Stimulated activated CD4-positive, alpha-beta T cell treated with anti-CD3 and anti-CD28 coated beads, Interleukin-1b, Interleukin-23, amount 100 ng/mL, for 24 hours (primary cell): Measurements from ENCODE around the gene SPECC1.
"Not testable (repeated sequence)": the region's sequence is repeated elsewhere in the genome, so short reads cannot be mapped to it uniquely, and the experiment has no call there.

Experiments
- DNase-seq, 4 experiments: peaks; one replicate each; pipeline ENCODE4 v3.0.0-alpha.2; 2020; ENCODE audit warnings: low read depth in 4 of 4, low spot score in 1 of 4

Gene SPECC1

GRCh38 chr17:20158580-20158979 is 149.4 kb downstream of the SPECC1 start:
- no peak for DNase-seq

- DNase-seq: no peak
Observed at GRCh38 chr17:20159406-20160069, 150.4 kb downstream of the SPECC1 start.

DNA sequence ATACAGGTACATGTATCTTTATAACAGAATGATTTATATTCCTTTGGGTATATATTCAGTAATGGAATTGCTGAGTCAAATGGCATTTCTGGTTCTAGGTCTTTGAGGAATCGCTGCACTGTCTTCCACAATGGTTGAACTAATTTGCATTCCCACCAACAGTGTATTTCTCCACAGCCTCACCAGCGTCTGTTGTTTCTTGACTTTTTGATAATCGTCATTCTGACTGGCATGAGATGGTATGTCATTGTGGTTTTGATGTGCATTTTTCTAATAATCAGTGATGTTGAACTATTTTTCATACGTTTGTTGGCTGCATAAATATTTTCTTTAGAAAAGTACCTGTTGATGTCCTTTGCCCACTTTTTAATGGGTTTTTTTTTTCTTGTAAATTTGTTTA is 156.4 kb downstream of the SPECC1 start:
- not testable (repeated sequence) for DNase-seq

DNA sequence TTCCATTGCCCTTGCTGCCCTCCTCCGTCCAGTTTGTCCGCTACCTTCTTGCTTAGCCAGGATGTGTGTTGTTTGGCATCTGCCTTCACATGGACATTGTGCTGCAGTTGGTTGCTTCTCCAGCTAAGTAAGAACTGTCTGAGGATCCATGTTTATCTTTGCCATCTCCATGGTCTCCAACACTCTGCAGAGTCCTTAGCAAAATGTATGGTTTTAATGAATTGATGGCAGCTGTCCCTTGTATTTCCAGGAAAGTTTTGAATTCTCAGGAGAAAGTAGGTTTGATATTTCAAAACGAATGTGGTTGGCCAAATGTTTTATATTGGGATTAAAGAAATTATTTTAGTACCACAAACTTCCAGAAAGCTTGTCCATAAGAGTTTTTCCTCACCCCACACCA is 160.9 kb downstream of the SPECC1 start:
- no peak for DNase-seq

GRCh38 chr17:20171741-20172365 is 162.7 kb downstream of the SPECC1 start:
- no peak for DNase-seq

DNA sequence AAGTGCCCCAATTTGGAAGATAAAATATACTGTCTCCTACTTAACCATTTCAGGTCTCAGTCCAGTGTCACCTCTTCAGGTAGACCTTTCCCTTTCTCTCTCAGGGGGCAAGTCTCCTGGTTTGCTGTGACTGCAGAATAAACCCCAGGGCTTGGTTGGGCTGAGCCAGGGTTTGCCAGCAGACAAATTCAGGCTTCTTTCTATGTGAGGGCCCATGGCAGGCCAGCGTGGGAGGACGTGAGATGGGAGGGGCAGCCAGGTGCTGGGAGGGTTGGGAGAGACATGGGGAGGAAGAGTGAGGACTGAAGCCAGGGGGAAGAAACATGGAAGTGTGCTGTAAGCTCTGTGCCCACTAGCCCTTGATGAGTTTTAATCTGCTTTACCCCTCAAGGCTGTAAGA is 163.2 kb downstream of the SPECC1 start:
- DNase-seq: no peak

DNA sequence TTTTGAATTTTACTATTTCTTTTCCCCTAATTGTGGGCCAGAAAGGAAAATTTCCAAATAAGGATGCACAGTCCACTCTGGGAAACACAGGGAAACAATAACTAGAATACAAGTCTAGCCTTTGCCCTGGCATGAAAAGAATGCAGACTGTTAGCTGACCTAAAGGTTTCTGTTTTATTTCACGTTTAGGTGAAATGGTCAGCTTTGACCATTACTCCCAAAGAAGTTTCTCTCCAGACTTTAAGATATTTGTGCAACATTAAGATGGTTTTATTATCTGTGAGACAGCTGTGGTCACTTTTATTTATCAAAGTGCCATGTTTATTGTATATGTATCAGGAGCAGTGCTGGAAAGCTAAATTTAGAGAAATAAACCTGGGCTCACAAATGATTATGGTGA is 163.9 kb downstream of the SPECC1 start:
- no peak for DNase-seq

DNA sequence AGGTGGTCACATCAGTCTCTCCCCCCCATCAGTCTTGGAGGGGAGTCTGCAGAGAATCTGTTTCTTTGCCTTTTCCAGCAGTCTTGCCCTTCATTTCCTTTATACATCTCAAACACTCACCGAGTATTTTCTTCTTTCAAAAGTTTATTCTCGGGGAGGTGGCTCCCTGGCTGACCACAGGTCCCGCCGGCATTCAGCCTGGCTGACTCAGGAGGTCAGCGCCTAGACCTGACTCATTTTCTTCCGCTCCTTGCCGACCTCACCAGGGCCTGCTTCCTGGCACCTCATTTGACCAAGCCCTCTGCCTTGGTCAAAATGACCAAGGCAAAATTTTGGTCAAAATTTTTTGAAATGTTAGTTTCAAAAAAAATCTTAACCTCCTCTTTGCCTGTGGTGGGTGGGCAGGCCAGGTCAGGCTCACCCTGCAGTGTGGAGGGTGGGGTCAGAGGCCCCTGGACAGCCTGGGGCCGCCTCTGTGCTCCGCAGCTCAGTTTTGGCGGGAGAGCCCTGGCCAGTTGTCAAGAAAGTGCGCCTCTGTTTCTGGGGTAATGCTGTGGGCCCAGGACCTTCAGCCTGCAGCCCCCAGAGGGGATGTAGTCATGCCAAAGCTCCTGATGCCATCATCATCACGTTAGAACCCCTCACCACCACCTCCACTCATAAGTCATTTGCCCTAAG is 165.6 kb downstream of the SPECC1 start:
- DNase-seq: no peak

DNA sequence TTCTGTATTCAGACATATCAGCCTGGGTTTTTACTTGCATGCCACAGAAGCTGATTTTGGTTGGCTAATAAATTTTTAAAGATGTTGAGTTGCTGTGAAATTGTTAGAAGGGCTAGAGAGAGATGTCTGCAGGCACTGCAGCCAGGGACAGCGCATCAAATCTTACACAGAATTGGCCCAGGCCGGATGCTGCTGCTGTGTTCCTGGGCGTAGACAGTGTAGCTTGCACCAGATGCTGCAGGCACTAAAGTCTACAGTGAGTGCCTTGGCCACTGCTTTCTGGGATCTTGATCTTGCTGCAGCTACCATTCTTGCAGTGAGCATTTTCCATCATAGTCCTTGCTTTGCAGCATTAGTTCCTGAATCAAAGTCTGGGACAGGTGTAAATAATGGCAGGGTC is 169.9 kb downstream of the SPECC1 start:
- no peak for DNase-seq

GRCh38 chr17:20180661-20181060 is 171.5 kb downstream of the SPECC1 start:
- DNase-seq: no peak

GRCh38 chr17:20184181-20184580 is 175.0 kb downstream of the SPECC1 start:
- DNase-seq: no peak

DNA sequence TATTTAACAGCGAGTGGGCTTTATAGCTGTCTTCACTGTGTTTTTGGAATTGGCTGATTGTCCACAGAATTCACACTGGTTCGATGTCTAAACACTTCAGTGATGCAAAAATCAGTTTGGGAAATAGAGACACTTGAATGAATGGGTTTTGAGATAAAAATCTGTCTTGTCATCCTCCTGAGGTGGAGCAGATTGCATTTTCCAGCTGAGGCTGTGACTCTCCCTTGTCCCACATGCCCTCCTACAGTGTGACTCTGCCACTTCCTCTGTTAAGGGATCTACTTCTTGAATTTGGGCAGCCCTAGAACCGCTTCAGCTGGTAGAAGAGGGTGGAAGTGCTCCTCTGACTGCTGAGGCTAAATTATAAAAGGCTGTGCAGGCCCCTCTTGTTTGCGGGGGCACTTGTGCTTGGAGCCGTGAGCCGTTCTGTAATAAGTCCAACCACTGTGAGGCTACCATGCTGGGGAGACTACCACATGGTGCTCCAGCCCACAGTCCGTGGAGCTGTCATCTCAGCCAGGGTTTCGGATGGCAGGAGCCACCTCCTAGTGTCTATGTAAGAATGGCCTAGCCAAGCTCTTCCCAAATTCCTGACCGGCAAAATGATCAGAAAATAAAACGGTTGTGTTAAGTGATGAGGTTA is 175.9 kb downstream of the SPECC1 start:
- no peak for DNase-seq

GRCh38 chr17:20187049-20187448 is 177.9 kb downstream of the SPECC1 start:
- DNase-seq: no peak

GRCh38 chr17:20189302-20189701 is 180.1 kb downstream of the SPECC1 start:
- DNase-seq: no peak

DNA sequence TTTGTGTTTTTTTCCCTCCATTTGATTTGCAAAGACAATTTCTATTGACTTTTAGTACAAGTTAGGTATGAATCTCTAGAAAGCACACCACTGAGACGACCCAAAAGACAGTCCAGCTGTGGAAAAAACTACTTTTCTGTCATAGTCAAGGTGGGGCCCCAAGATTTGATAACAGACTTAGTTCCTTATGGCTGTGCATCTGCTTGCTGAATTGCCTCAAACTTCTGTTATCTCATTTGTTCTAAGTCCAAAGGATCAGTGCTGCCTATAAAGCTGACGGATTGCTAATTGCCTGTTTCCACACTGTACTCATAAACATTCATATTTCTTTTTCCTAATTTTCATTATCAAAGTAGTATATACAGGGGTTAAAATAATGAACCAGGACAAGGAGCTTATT is 180.8 kb downstream of the SPECC1 start:
- DNase-seq: no peak

DNA sequence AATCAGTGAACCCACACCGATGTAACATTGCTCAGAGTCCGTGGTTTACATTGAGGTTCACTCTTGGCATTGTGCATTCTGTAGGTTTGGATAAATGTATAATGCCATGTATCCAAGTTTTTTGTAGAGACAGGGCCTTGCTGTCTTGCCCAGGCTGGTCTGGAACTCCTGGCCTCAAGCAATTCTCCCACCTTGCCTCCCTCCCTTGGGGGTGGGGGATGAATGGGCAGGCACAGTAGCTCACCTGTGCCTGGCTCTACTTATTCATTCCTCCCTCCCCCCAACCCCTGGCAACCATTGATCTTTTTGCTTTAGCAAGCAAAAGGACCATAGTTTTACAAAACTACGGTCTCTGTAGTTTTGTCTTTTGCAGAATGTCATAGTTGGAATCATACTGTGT is 181.4 kb downstream of the SPECC1 start:
- no peak for DNase-seq

DNA sequence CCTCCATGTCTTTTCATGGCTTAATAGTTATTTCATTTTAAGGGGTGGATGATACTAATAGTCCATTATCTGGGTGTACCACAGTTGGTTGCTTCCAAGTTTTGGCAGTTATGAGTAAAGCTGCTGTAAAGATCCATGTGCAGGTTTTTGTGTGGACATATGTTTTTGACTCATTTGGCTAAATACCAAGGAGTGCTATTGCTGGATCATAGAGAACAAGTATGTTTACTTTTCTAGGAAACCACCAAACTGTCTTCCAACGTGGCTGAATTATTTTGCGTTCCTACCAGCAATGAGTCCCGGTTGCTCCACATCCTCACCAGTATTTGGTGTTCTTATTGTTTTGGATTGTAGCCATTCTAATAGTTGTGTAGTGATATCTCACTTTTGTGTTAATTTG is 181.9 kb downstream of the SPECC1 start:
- no peak for DNase-seq

DNA sequence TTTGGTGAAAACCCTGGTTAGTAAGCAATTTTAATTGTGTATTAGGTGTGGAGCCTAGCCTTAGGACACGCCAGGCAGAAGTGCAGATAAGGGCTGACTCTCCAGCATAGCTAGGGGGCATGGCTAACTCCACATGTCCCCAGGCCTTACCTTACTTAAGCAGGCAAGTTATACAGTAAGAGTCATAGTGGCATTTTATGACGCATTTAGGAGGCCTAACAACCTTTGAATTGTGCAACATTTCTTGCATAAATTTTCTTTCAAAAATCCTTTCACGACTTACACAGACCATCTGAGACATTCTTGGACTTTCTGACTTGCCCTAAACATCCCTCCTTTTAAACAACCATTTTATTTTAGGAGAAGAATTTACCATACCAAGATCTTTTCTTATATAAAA is 187.1 kb downstream of the SPECC1 start:
- DNase-seq: not testable (repeated sequence)

- DNase-seq: no peak
Observed at GRCh38 chr17:20197272-20197926, 188.2 kb downstream of the SPECC1 start.

GRCh38 chr17:20200016-20200795 is 191.0 kb downstream of the SPECC1 start:
- DNase-seq: no peak
